Adipocyte (in vitro differentiated cells): Measurements from ENCODE around the gene DDX39B.

Source experiments
- DNase-seq: peaks from one replicate; pipeline ENCODE4 v3.0.0-alpha.2; 2015; ENCODE audit warnings: low read depth
- H3K27me3 ChIP-seq: replicated peaks from 2 replicates; pipeline ENCODE4 v1.7.0; 2013; ENCODE audit warnings: mild to moderate bottlenecking, low read length, moderate library complexity; ENCODE audit not compliant: control insufficient read depth, insufficient read depth
- H3K36me3 ChIP-seq: 2 replicates; pipeline ENCODE4 v1.7.0; 2013; ENCODE audit warnings: low read length, mild to moderate bottlenecking, moderate library complexity; ENCODE audit not compliant: control insufficient read depth, insufficient read depth, severe bottlenecking
- H3K4me1 ChIP-seq: 2 replicates; pipeline ENCODE4 v1.7.0; 2013; ENCODE audit warnings: mild to moderate bottlenecking, low read length, moderate library complexity; ENCODE audit not compliant: control insufficient read depth, insufficient read depth
- H3K4me3 ChIP-seq: 2 replicates; pipeline ENCODE4 v1.7.0; 2013; ENCODE audit warnings: mild to moderate bottlenecking, low read length, moderate library complexity
- H3K9ac ChIP-seq: 2 replicates; pipeline ENCODE4 v1.7.0; 2013; ENCODE audit warnings: mild to moderate bottlenecking, low read length, moderate library complexity
- H3K9me3 ChIP-seq: 2 replicates; pipeline ENCODE4 v1.7.0; 2013; ENCODE audit warnings: mild to moderate bottlenecking, low read length, moderate library complexity; ENCODE audit not compliant: control insufficient read depth

DDX39B gene

GRCh38 chr6:31580807-31581433 lies 39.1 kb upstream of the DDX39B start:
- Histone ChIP-seq H3K4me3 (peak overlapping the region; percentile 96), H3K36me3 (no peaks in the 10 kb centered on the region)
- peak; percentile 93 for DNase-seq

DNA sequence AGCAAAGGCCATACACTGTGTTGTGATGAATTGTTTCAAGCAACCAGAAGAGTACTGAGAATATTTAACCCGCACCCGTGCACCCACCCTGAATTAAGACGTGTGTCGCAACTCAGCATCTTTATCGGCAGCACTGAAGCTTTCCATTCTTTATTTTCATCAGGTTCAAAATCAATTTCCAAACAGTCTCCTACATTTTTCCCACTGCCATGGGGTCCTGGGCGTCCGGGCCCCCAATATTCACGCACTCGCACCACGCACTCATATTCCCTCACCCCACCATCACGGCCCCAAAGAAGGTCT lies 38.6 kb upstream of the DDX39B start:
- peaks cover 4% of the 10 kb centered on the region for H3K27me3 ChIP-seq
- H3K9ac ChIP-seq, result peak overlapping the region; percentile 96
- peak overlapping the region; percentile 96 for H3K4me3 ChIP-seq
- no peaks in the 10 kb centered on the region for H3K9me3 ChIP-seq
- H3K36me3 ChIP-seq, result no peaks in the 10 kb centered on the region
- DNase-seq, result no peak
- peaks cover 11% of the 10 kb centered on the region for H3K4me1 ChIP-seq

More at GRCh38 chr6:31580807-31581433, 39.1 kb upstream of the DDX39B start:
- Histone ChIP-seq H3K9me3 (no peaks in the 10 kb centered on the region), H3K4me1 (peaks cover 10% of the 10 kb centered on the region), H3K27me3 (peaks cover 4% of the 10 kb centered on the region), H3K9ac (peak overlapping the region; percentile 96)

DNA sequence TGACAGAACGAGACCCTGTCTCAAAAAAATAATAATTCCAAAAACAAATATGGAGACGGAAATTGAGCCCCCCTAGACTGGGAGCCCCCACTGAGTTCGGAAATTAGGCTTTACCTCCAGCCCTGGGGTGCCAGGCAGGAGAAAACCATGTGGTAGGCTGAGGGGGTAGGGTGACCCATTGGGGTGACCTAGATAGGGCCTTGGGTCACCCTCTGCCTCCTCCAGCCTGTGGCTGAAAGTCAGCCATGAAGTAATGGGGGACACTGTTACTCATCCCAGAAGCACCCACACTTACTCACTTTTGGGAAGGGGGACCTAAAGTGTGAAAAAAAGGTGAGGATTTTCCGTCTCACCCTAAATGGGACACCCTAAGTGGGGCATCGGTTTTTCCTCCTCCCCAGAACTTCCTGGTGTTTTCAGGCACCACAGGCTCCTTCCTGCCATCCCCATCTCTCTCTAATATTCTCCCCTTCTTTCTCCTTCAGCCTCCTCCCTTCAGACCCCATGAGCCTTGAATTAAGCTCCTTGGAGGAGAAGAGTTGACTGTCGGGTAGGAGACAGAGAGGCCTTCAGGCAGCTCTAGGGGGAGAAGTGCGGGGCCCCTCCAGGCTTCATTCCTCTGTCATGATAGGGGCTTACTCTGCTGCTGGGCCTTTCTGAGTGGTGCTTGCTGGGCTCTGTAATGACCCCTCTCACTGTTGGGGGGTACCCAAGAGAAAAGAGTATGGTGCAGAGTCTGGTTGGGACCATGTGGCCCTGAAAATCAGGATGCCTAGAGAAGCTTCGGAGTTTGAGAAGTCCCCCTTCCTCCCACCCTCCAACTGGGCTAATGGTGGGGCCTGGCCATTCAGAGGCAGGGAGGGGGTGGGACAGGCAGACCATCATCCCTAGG lies 38.0 kb upstream of the DDX39B start:
- Histone ChIP-seq H3K36me3 (no peaks in the 10 kb centered on the region), H3K9me3 (no peaks in the 10 kb centered on the region), H3K27me3 (peaks cover 4% of the 10 kb centered on the region), H3K9ac (no peak overlapping the region), H3K4me1 (peaks cover 15% of the 10 kb centered on the region), H3K4me3 (no peak overlapping the region)
- DNase-seq, result no peak

- Histone ChIP-seq H3K27me3 (peaks cover 4% of the 10 kb centered on the region), H3K36me3 (no peaks in the 10 kb centered on the region), H3K9me3 (no peaks in the 10 kb centered on the region), H3K9ac (no peak overlapping the region), H3K4me1 (peaks cover 15% of the 10 kb centered on the region), H3K4me3 (no peak overlapping the region)
- DNase-seq, result no peak
Observed at GRCh38 chr6:31579119-31579505, 37.3 kb upstream of the DDX39B start.

- H3K4me1 ChIP-seq, result peaks cover 15% of the 10 kb centered on the region
- H3K36me3 ChIP-seq, result no peaks in the 10 kb centered on the region
- no peak overlapping the region for H3K9ac ChIP-seq
- H3K4me3 ChIP-seq, result no peak overlapping the region
- no peaks in the 10 kb centered on the region for H3K9me3 ChIP-seq
- peaks cover 4% of the 10 kb centered on the region for H3K27me3 ChIP-seq
- no peak for DNase-seq
Observed at GRCh38 chr6:31578184-31579118, 36.6 kb upstream of the DDX39B start.

DNA sequence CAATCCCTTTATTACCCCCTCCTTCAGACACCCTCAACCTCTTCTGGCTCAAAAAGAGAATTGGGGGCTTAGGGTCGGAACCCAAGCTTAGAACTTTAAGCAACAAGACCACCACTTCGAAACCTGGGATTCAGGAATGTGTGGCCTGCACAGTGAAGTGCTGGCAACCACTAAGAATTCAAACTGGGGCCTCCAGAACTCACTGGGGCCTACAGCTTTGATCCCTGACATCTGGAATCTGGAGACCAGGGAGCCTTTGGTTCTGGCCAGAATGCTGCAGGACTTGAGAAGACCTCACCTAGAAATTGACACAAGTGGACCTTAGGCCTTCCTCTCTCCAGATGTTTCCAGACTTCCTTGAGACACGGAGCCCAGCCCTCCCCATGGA lies 35.8 kb upstream of the DDX39B start:
- no peak overlapping the region for H3K9ac ChIP-seq
- H3K9me3 ChIP-seq, result no peaks in the 10 kb centered on the region

DNA sequence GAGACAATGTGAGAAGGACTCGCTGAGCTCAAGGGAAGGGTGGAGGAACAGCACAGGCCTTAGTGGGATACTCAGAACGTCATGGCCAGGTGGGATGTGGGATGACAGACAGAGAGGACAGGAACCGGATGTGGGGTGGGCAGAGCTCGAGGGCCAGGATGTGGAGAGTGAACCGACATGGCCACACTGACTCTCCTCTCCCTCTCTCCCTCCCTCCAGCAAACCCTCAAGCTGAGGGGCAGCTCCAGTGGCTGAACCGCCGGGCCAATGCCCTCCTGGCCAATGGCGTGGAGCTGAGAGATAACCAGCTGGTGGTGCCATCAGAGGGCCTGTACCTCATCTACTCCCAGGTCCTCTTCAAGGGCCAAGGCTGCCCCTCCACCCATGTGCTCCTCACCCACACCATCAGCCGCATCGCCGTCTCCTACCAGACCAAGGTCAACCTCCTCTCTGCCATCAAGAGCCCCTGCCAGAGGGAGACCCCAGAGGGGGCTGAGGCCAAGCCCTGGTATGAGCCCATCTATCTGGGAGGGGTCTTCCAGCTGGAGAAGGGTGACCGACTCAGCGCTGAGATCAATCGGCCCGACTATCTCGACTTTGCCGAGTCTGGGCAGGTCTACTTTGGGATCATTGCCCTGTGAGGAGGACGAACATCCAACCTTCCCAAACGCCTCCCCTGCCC lies 35.2 kb upstream of the DDX39B start:
- Histone ChIP-seq H3K27me3 (peaks cover 8% of the 10 kb centered on the region), H3K9me3 (no peaks in the 10 kb centered on the region), H3K36me3 (no peaks in the 10 kb centered on the region), H3K4me1 (peaks cover 15% of the 10 kb centered on the region), H3K4me3 (no peak overlapping the region), H3K9ac (no peak overlapping the region)
- DNase-seq, result no peak

More for the DNA sequence above, 35.8 kb upstream of the DDX39B start:
- no peak for DNase-seq
- no peaks in the 10 kb centered on the region for H3K36me3 ChIP-seq
- no peak overlapping the region for H3K4me3 ChIP-seq
- H3K27me3 ChIP-seq, result peaks cover 8% of the 10 kb centered on the region
- H3K4me1 ChIP-seq, result peaks cover 15% of the 10 kb centered on the region

DNA sequence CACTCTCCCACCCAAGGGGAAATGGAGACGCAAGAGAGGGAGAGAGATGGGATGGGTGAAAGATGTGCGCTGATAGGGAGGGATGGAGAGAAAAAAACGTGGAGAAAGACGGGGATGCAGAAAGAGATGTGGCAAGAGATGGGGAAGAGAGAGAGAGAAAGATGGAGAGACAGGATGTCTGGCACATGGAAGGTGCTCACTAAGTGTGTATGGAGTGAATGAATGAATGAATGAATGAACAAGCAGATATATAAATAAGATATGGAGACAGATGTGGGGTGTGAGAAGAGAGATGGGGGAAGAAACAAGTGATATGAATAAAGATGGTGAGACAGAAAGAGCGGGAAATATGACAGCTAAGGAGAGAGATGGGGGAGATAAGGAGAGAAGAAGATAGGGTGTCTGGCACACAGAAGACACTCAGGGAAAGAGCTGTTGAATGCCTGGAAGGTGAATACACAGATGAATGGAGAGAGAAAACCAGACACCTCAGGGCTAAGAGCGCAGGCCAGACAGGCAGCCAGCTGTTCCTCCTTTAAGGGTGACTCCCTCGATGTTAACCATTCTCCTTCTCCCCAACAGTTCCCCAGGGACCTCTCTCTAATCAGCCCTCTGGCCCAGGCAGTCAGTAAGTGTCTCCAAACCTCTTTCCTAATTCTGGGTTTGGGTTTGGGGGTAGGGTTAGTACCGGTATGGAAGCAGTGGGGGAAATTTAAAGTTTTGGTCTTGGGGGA lies 34.3 kb upstream of the DDX39B start:
- no peaks in the 10 kb centered on the region for H3K9me3 ChIP-seq
- no peaks in the 10 kb centered on the region for H3K36me3 ChIP-seq
- DNase-seq, result no peak
- H3K4me1 ChIP-seq, result peaks cover 9% of the 10 kb centered on the region
- H3K27me3 ChIP-seq, result peaks cover 8% of the 10 kb centered on the region
- H3K4me3 ChIP-seq, result no peak overlapping the region
- H3K9ac ChIP-seq, result no peak overlapping the region

GRCh38 chr6:31575335-31575901 lies 33.6 kb upstream of the DDX39B start, which contains the start of gene TNF:
TSS of gene TNF (plus strand) at chr6:31575565. CDS start at chr6:31575742, 177 bp downstream.
- H3K9ac ChIP-seq, result no peak within 1 kb of the TSS
- no peaks in the 10 kb centered on the region for H3K36me3 ChIP-seq
- no peak within 1 kb of the TSS for H3K4me3 ChIP-seq
- no peaks in the 10 kb centered on the region for H3K9me3 ChIP-seq
- H3K27me3 ChIP-seq, result peaks cover 8% of the 10 kb centered on the region
- peaks cover 6% of the 10 kb centered on the region for H3K4me1 ChIP-seq
- no peak for DNase-seq
